SK-N-SH (cell line): ENCODE data around the gene IL18. TPM values are rescaled to one million over a fixed set of nuclear protein-coding genes. Genes with fewer than 3 reads are reported as not detected.

Source experiments
- CTCF ChIA-PET: fragments of 300-600, 350-600 bp; formaldehyde crosslinking; extraction: SDS; loops from one replicate; lab custom pipeline; 2021; lab: Yijun Ruan, JAX
- POLR2A ChIA-PET: fragments of 350-600 bp; sonication (Branson Sonifier 250); formaldehyde crosslinking; extraction: SDS; loops from one replicate; lab custom pipeline; 2020; ENCODE audit warnings: antibody characterized with exemption, inconsistent platforms; lab: Yijun Ruan, JAX
- DNase-seq: peaks from one replicate; pipeline ENCODE4 v3.0.0; 2012
- H2AFZ ChIP-seq: fragments of 200-600 bp; sonication (generic); 2 replicates; pipeline ENCODE4 v1.8.1; 2016; ENCODE audit warnings: antibody characterized with exemption, mild to moderate bottlenecking, low read depth
- H3F3A ChIP-seq: fragments of 200-600 bp; sonication (generic); replicated peaks from 2 replicates; pipeline ENCODE3; 2016; ENCODE audit warnings: antibody characterized with exemption, mild to moderate bottlenecking; ENCODE audit not compliant: insufficient read depth
- H3K27ac ChIP-seq, 2 experiments: fragments of 200-500 bp in 1 of 2; fragments of 200-600 bp in 1 of 2; sonication (Bioruptor generic) in 1 of 2; sonication (generic), shearing (Covaris generic) in 1 of 2; 2 replicates each; pipeline versions ENCODE4 v1.5.1 to v1.6.1; 2014 to 2016; ENCODE audit warnings: low read depth in 2 of 2, inconsistent platforms in 1 of 2, low read length in 1 of 2, mild to moderate bottlenecking in 1 of 2, mixed read lengths in 1 of 2
- H3K27me3 ChIP-seq: fragments of 200-600 bp; sonication (generic), shearing (Covaris generic); 2 replicates; pipeline ENCODE4 v1.6.1; 2016; ENCODE audit warnings: mixed run types; ENCODE audit not compliant: insufficient read depth
- H3K36me3 ChIP-seq, 2 experiments: fragments of 200-500 bp in 1 of 2; fragments of 200-600 bp in 1 of 2; sonication (Bioruptor generic) in 1 of 2; sonication (generic) in 1 of 2; replicated peaks in 1 of 2; 2 replicates each; pipeline versions ENCODE3 to v1.5.1; 2014 to 2016; ENCODE audit warnings: low read length in 1 of 2, mild to moderate bottlenecking in 1 of 2; ENCODE audit not compliant: insufficient read depth in 2 of 2, control insufficient read depth in 1 of 2
- H3K4me1 ChIP-seq, 2 experiments: fragments of 200-500 bp in 1 of 2; fragments of 200-600 bp in 1 of 2; sonication (Bioruptor generic) in 1 of 2; sonication (generic), shearing (Covaris generic) in 1 of 2; 2 replicates each; pipeline versions ENCODE4 v1.5.1 to v1.6.1; 2014 to 2016; ENCODE audit warnings: low read depth in 1 of 2, low read length in 1 of 2, mixed run types in 1 of 2; ENCODE audit not compliant: insufficient read depth in 2 of 2, control insufficient read depth in 1 of 2
- H3K4me2 ChIP-seq: fragments of 200-600 bp; sonication (generic), shearing (Covaris generic); 2 replicates; pipeline ENCODE4 v1.6.1; 2017; ENCODE audit warnings: mixed run types
- H3K4me3 ChIP-seq, 2 experiments: fragments of 200-500 bp in 1 of 2; fragments of 200-600 bp in 1 of 2; sonication (Bioruptor generic) in 1 of 2; sonication (generic), shearing (Covaris generic) in 1 of 2; 2 replicates each; pipeline versions ENCODE4 v1.5.1 to v1.8.1; 2014 to 2016; ENCODE audit warnings: low read depth in 2 of 2, inconsistent platforms in 1 of 2, low read length in 1 of 2, mild to moderate bottlenecking in 1 of 2, mixed read lengths in 1 of 2, moderate library complexity in 1 of 2
- H3K79me2 ChIP-seq: fragments of 200-600 bp; sonication (generic); 2 replicates; pipeline ENCODE4 v1.8.1; 2017; ENCODE audit warnings: mild to moderate bottlenecking; ENCODE audit not compliant: insufficient read depth
- H3K9ac ChIP-seq: fragments of 200-600 bp; sonication (generic); 2 replicates; pipeline ENCODE4 v1.6.1; 2017; ENCODE audit warnings: mixed run types
- H3K9me2 ChIP-seq: fragments of 200-600 bp; sonication (generic); 2 replicates; pipeline ENCODE4 v1.6.1; 2017; ENCODE audit warnings: mixed run types
- H3K9me3 ChIP-seq: fragments of 200-600 bp; sonication (generic); 2 replicates; pipeline ENCODE4 v1.6.1; 2017; ENCODE audit warnings: mixed run types, mild to moderate bottlenecking, moderate library complexity
- H4K20me1 ChIP-seq: fragments of 200-600 bp; sonication (generic); 2 replicates; pipeline ENCODE4 v1.6.1; 2017; ENCODE audit warnings: mild to moderate bottlenecking, mixed run types; ENCODE audit not compliant: insufficient read depth
- ELF1 ChIP-seq: IDR thresholded peaks from 2 replicates; pipeline ENCODE4 v1.4.0; 2012
- EZH2phosphoT487 ChIP-seq: fragments of 200-600 bp; sonication (generic); IDR thresholded peaks from 2 replicates; pipeline ENCODE4 v1.6.1; 2017; ENCODE audit warnings: low read depth, mixed run types, mild to moderate bottlenecking, antibody characterized with exemption, moderate library complexity, borderline replicate concordance
- FOSL2 ChIP-seq: IDR thresholded peaks from 2 replicates; pipeline ENCODE4 v1.4.0; 2012; ENCODE audit warnings: low read depth, mild to moderate bottlenecking, moderate library complexity, borderline replicate concordance
- FOXJ3 ChIP-seq: sonication (generic); formaldehyde crosslinking; IDR thresholded peaks from 2 replicates; pipeline ENCODE4 v1.5.1; 2020; ENCODE audit warnings: mild to moderate bottlenecking, missing genetic modification reagents
- FOXM1 ChIP-seq: IDR thresholded peaks from 2 replicates; pipeline ENCODE4 v1.4.0; 2012; ENCODE audit warnings: low read depth, mild to moderate bottlenecking
- JUND ChIP-seq: IDR thresholded peaks from 2 replicates; pipeline ENCODE4 v1.4.0; 2012
- MXI1 ChIP-seq: IDR thresholded peaks from 2 replicates; pipeline ENCODE4 v1.6.1; 2012; ENCODE audit warnings: mild to moderate bottlenecking, low read depth, low read length, improper control_type of control experiment
- NRF1 ChIP-seq: IDR thresholded peaks from 2 replicates; pipeline ENCODE4 v1.6.1; 2012; ENCODE audit warnings: low read depth, mild to moderate bottlenecking, low read length
- POLR2AphosphoS5 ChIP-seq: IDR thresholded peaks from 2 replicates; pipeline ENCODE4 v1.6.1; 2012; ENCODE audit warnings: low read depth, low read length
- RCOR1 ChIP-seq: fragments of 150-350 bp; IDR thresholded peaks from 2 replicates; pipeline ENCODE4 v1.6.1; 2017; ENCODE audit warnings: antibody characterized with exemption, low read length
- RFX5 ChIP-seq: IDR thresholded peaks from 2 replicates; pipeline ENCODE4 v1.6.1; 2012; ENCODE audit warnings: mild to moderate bottlenecking, improper control_type of control experiment, low read length
- SIN3A ChIP-seq: IDR thresholded peaks from 2 replicates; pipeline ENCODE4 v1.6.1; 2012; ENCODE audit warnings: low read depth, mild to moderate bottlenecking, low read length, moderate library complexity, borderline replicate concordance
- TAF1 ChIP-seq: IDR thresholded peaks from 2 replicates; pipeline ENCODE4 v1.6.1; 2012; ENCODE audit warnings: low read depth, mild to moderate bottlenecking, low read length, moderate library complexity, borderline replicate concordance
- TCF12 ChIP-seq: IDR thresholded peaks from 2 replicates; pipeline ENCODE4 v1.4.0; 2012
- WGBS: methylation state at CpG from one replicate; pipeline ENCODE4 v1.1.6; 2017; ENCODE audit warnings: low lambda C conversion rate; 5-methylcytosine and 5-hydroxymethylcytosine counted together
- polyA plus RNA-seq, 3 experiments: library from polyadenylated mRNA; depleted of rRNA; stranded (reverse); fragments of >200 nt; gene quantifications; 2 replicates each; pipeline ENCODE4 v1.2.3, GENCODE V29; 2012
- TF ChIP-seq, protein P1 (sequence below): IDR thresholded peaks from 2 replicates; pipeline ENCODE4; 2012
- TF ChIP-seq, protein P2 (sequence below): IDR thresholded peaks from 2 replicates; pipeline ENCODE4 v1.6.1; 2012; ENCODE audit warnings: mild to moderate bottlenecking, low read depth, low read length, moderate library complexity
- TF ChIP-seq, protein P3 (sequence below): IDR thresholded peaks from 2 replicates; pipeline ENCODE4 v1.4.0; 2012; ENCODE audit warnings: low read depth, borderline replicate concordance

Gene IL18
- polyA plus RNA-seq, 1 of the 3 experiments (the other 2 are of a cell fraction) = 0.28 TPM

DNA sequence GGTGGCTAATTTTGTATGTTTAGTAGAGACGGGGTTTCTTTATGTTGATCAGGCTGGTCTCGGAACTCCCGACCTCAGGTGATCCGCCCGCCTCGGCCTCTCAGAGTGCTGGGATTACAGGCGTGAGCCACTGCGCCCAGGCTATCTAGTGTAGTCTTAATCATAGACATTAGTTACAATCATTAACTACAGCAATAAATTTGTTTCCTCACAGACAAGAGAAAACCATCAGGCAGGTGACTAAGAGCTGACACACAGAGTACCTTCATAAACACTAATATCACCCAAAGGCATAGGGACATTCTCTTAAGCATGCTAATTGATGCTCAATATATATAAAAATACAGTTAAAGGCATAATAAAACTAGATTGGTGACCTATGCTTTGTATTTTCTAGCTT is 57.8 kb downstream of the IL18 start:
- POLR2A ChIA-PET = no interaction called here
- Histone ChIP-seq H3K9me3 (no peaks in the 10 kb centered on the region), H3K36me3 (no peaks in the 10 kb centered on the region), H3K27me3 (no peaks in the 10 kb centered on the region), H3K9me2 (no peaks in the 10 kb centered on the region), H3K4me1 (no peaks in the 10 kb centered on the region), H3K4me2 (no peak overlapping the region), H4K20me1 (no peaks in the 10 kb centered on the region), H3K9ac (no peak overlapping the region), H3F3A (no peaks in the 10 kb centered on the region), H2AFZ (no peak overlapping the region), H3K4me3 (no peak overlapping the region), H3K27ac (no peak overlapping the region), H3K79me2 (no peaks in the 10 kb centered on the region; the same call in 1 of the 2 replicates)
- CTCF ChIA-PET = interaction anchor here (1.0 to 1.2 kb wide), 3 partner anchors 8 to 174 kb away, joined by 3 to 5 read pairs (median 3); no protein-coding TSS in a partner anchor
- no peak for DNase-seq
- TF ChIP-seq, protein P1, sequence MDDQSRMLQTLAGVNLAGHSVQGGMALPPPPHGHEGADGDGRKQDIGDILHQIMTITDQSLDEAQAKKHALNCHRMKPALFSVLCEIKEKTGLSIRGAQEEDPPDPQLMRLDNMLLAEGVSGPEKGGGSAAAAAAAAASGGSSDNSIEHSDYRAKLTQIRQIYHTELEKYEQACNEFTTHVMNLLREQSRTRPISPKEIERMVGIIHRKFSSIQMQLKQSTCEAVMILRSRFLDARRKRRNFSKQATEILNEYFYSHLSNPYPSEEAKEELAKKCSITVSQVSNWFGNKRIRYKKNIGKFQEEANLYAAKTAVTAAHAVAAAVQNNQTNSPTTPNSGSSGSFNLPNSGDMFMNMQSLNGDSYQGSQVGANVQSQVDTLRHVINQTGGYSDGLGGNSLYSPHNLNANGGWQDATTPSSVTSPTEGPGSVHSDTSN = no peak
- TF ChIP-seq NRF1 (no peak), RCOR1 (no peak), SIN3A (no peak), ELF1 (no peak), FOXJ3 (CRISPR knock-in tag) (no peak), JUND (no peak), MXI1 (no peak), TCF12 (no peak), EZH2phosphoT487 (no peak), FOXM1 (no peak), RFX5 (no peak), POLR2AphosphoS5 (no peak), FOSL2 (no peak), TAF1 (no peak)
- TF ChIP-seq, protein P2, sequence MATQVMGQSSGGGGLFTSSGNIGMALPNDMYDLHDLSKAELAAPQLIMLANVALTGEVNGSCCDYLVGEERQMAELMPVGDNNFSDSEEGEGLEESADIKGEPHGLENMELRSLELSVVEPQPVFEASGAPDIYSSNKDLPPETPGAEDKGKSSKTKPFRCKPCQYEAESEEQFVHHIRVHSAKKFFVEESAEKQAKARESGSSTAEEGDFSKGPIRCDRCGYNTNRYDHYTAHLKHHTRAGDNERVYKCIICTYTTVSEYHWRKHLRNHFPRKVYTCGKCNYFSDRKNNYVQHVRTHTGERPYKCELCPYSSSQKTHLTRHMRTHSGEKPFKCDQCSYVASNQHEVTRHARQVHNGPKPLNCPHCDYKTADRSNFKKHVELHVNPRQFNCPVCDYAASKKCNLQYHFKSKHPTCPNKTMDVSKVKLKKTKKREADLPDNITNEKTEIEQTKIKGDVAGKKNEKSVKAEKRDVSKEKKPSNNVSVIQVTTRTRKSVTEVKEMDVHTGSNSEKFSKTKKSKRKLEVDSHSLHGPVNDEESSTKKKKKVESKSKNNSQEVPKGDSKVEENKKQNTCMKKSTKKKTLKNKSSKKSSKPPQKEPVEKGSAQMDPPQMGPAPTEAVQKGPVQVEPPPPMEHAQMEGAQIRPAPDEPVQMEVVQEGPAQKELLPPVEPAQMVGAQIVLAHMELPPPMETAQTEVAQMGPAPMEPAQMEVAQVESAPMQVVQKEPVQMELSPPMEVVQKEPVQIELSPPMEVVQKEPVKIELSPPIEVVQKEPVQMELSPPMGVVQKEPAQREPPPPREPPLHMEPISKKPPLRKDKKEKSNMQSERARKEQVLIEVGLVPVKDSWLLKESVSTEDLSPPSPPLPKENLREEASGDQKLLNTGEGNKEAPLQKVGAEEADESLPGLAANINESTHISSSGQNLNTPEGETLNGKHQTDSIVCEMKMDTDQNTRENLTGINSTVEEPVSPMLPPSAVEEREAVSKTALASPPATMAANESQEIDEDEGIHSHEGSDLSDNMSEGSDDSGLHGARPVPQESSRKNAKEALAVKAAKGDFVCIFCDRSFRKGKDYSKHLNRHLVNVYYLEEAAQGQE = no peak
- TF ChIP-seq, protein P3, sequence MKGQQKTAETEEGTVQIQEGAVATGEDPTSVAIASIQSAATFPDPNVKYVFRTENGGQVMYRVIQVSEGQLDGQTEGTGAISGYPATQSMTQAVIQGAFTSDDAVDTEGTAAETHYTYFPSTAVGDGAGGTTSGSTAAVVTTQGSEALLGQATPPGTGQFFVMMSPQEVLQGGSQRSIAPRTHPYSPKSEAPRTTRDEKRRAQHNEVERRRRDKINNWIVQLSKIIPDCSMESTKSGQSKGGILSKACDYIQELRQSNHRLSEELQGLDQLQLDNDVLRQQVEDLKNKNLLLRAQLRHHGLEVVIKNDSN = no peak
- 95% methylated on average over 8 of the region's 8 CpGs for WGBS
